Calu3 (cell line): Measurements from ENCODE around the gene ZNF260. TPM values are rescaled to one million over a fixed set of nuclear protein-coding genes. Genes with fewer than 3 reads are reported as not detected.

Experiments used
- BruUV-seq: library from RNA; stranded (reverse); fragments of 400-500 nt; replicated peaks from 2 replicates; lab custom pipeline; 2021; lab: Mats Ljungman, UMichigan
- CTCF ChIA-PET: fragments of 300-600 bp; sonication (Branson Sonifier 250); formaldehyde crosslinking; loops from one replicate; lab custom pipeline; 2022; ENCODE audit warnings: antibody characterized with exemption; lab: Charles Lee
- DNase-seq: peaks from one replicate; pipeline ENCODE4 v3.0.0; 2022
- H3K27ac Mint-ChIP-seq: one replicate; pipeline ENCODE4 v1.8.0; 2022; ENCODE audit warnings: mixed read lengths; ENCODE audit not compliant: unreplicated experiment
- H3K27me3 Mint-ChIP-seq: one replicate; pipeline ENCODE4 v1.8.0; 2022; ENCODE audit warnings: mixed read lengths; ENCODE audit not compliant: unreplicated experiment
- H3K36me3 Mint-ChIP-seq: one replicate; pipeline ENCODE4 v1.8.0; 2022; ENCODE audit warnings: mild to moderate bottlenecking, moderate library complexity, mixed read lengths; ENCODE audit not compliant: insufficient read depth, unreplicated experiment
- H3K4me1 Mint-ChIP-seq: one replicate; pipeline ENCODE4 v1.8.0; 2022; ENCODE audit warnings: mild to moderate bottlenecking, low read depth, mixed read lengths; ENCODE audit not compliant: unreplicated experiment
- H3K4me3 Mint-ChIP-seq: one replicate; pipeline ENCODE4 v1.8.0; 2022; ENCODE audit warnings: mild to moderate bottlenecking, low read depth, moderate library complexity, mixed read lengths; ENCODE audit not compliant: unreplicated experiment
- H3K9me3 Mint-ChIP-seq: one replicate; pipeline ENCODE4 v1.8.0; 2022; ENCODE audit warnings: low read depth, mixed read lengths; ENCODE audit not compliant: unreplicated experiment
- intact Hi-C: fragments of 100-400 bp; cut with micrococcal nuclease; formaldehyde crosslinking; loops from one replicate; pipeline ENCODE4 v1.10.0; 2022; ENCODE audit not compliant: unreplicated experiment
- total RNA-seq: library from RNA; stranded (reverse); gene quantifications from 2 replicates; pipeline ENCODE4 v1.2.3, GENCODE V29; 2022
- TF ChIP-seq, protein P1 (sequence below): fragments of 200-600 bp; IDR thresholded peaks from one replicate; pipeline ENCODE4 v1.8.0; 2022; ENCODE audit warnings: antibody characterized with exemption; ENCODE audit not compliant: unreplicated experiment

ZNF260 gene
- total RNA-seq, 1 experiment from 2014 or later: 17.8 TPM

DNA sequence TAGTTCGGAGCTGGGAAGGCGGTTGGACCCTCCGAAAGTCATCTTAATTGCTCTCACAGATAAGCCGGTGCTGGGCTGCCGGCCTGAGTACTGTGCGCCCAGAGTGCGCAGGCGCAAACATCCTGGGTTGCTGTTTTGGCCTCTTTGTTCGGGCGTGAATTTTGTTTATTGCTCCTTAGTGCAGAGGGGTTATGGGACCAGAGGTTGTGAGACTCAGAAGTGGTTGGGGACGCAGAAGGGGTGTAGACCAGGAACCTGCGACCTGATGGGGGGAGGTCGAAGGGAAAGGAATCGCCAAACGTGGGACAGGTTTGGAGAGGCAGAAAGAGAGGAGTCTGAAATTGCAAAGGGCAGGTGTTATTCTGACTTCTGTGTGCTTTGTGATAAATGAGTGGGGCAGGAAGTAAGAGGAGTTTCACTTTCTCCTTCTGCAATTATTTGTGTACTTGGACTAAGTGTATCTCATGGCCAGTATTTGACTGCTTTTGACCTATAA is 38.1 kb downstream of the ZNF260 start:
- BruUV-seq: TSS peak; percentile 94
- Mint-ChIP-seq H3K4me3 (peak overlapping the region; percentile 98), H3K36me3 (peaks cover 48% of the 10 kb centered on the region), H3K27ac (peak overlapping the region; percentile 96), H3K4me1 (peaks cover 15% of the 10 kb centered on the region), H3K9me3 (peaks cover 11% of the 10 kb centered on the region), H3K27me3 (no peaks in the 10 kb centered on the region)
- TF ChIP-seq, protein P1, sequence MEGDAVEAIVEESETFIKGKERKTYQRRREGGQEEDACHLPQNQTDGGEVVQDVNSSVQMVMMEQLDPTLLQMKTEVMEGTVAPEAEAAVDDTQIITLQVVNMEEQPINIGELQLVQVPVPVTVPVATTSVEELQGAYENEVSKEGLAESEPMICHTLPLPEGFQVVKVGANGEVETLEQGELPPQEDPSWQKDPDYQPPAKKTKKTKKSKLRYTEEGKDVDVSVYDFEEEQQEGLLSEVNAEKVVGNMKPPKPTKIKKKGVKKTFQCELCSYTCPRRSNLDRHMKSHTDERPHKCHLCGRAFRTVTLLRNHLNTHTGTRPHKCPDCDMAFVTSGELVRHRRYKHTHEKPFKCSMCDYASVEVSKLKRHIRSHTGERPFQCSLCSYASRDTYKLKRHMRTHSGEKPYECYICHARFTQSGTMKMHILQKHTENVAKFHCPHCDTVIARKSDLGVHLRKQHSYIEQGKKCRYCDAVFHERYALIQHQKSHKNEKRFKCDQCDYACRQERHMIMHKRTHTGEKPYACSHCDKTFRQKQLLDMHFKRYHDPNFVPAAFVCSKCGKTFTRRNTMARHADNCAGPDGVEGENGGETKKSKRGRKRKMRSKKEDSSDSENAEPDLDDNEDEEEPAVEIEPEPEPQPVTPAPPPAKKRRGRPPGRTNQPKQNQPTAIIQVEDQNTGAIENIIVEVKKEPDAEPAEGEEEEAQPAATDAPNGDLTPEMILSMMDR: no peak
- CTCF ChIA-PET: interaction anchor here (0.5 to 0.6 kb wide), 2 partner anchors 83 to 323 kb away, joined by 4 to 5 read pairs; partner anchors contain the start of gene ZNF529
- DNase-seq: peak; percentile 76
- intact Hi-C loops: no loop called here

- CTCF ChIA-PET: interaction anchor here (0.5 to 0.6 kb wide), 2 partner anchors 84 to 322 kb away, joined by 4 to 5 read pairs; partner anchors contain the start of gene ZNF529
- H3K27ac Mint-ChIP-seq: peak within 1 kb of the TSS; percentile 96
- peaks cover 15% of the 10 kb centered on the region for H3K4me1 Mint-ChIP-seq
- BruUV-seq: no TSS peak
- TF ChIP-seq, protein P1: no peak
- H3K9me3 Mint-ChIP-seq: peaks cover 11% of the 10 kb centered on the region
- H3K36me3 Mint-ChIP-seq: peaks cover 48% of the 10 kb centered on the region
- intact Hi-C loops: no loop called here
- H3K27me3 Mint-ChIP-seq: no peaks in the 10 kb centered on the region
- H3K4me3 Mint-ChIP-seq: peak within 1 kb of the TSS; percentile 98
- peak; percentile 95 for DNase-seq
Observed at GRCh38 chr19:36489118-36489919, 38.8 kb downstream of the ZNF260 start, which contains the start of gene ZNF566. TSS of gene ZNF566 (minus strand) at chr19:36489561. CDS start at chr19:36476557, 13,004 bp downstream.

DNA sequence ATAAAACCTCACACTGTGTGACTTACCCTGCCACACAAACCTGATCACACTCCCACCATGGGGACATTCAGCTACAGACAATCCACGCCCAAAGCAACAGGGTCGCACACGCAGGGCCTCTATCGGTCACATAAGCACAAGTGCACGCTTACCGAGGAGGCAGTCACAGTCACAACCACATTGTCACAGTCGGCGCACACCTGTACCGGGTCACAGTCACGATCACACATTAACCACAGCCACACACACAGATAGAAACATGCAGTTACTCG is 39.3 kb downstream of the ZNF260 start:
- peak overlapping the region; percentile 96 for H3K27ac Mint-ChIP-seq
- peaks cover 48% of the 10 kb centered on the region for H3K36me3 Mint-ChIP-seq
- CTCF ChIA-PET: no interaction called here
- no peaks in the 10 kb centered on the region for H3K27me3 Mint-ChIP-seq
- BruUV-seq: no TSS peak
- H3K4me3 Mint-ChIP-seq: peak overlapping the region; percentile 98
- intact Hi-C loops: no loop called here
- TF ChIP-seq, protein P1: no peak
- peaks cover 11% of the 10 kb centered on the region for H3K9me3 Mint-ChIP-seq
- peaks cover 15% of the 10 kb centered on the region for H3K4me1 Mint-ChIP-seq
- peak; percentile 34 for DNase-seq

- no peaks in the 10 kb centered on the region for H3K27me3 Mint-ChIP-seq
- TF ChIP-seq, protein P1: no peak
- intact Hi-C loops: no loop called here
- CTCF ChIA-PET: interaction anchor here (0.8 kb wide), 1 partner anchor 13 kb away, joined by 6 read pairs; no protein-coding TSS in a partner anchor
- H3K27ac Mint-ChIP-seq: peak overlapping the region; percentile 96
- peaks cover 48% of the 10 kb centered on the region for H3K36me3 Mint-ChIP-seq
- no peak for DNase-seq
- peak overlapping the region; percentile 98 for H3K4me3 Mint-ChIP-seq
- peaks cover 15% of the 10 kb centered on the region for H3K4me1 Mint-ChIP-seq
- TSS peak; percentile 45 for BruUV-seq
- H3K9me3 Mint-ChIP-seq: peaks cover 15% of the 10 kb centered on the region
Observed at GRCh38 chr19:36488118-36488845, 39.8 kb downstream of the ZNF260 start.
